22Rv1 (cell line): ENCODE data around the gene VPS13D.

ENCODE experiments used
- H3K27ac ChIP-seq: fragments of 450-650 bp; 2 replicates; pipeline ENCODE4 v1.5.1; 2017
- CTCF ChIP-seq: fragments of 450-650 bp; IDR thresholded peaks from 2 replicates; pipeline ENCODE4 v1.5.1; 2017; ENCODE audit warnings: mild to moderate bottlenecking
- ZFX ChIP-seq: fragments of 450-650 bp; IDR thresholded peaks from 2 replicates; pipeline ENCODE4 v1.6.1; 2017; ENCODE audit warnings: antibody characterized with exemption, borderline replicate concordance

VPS13D gene

GRCh38 chr1:12436345-12436658, 206.5 kb downstream of the VPS13D start:
- TF ChIP-seq CTCF (no peak), ZFX (no peak)
- no peak overlapping the region for H3K27ac ChIP-seq

- TF ChIP-seq ZFX (no peak), CTCF (no peak)
- H3K27ac ChIP-seq, result no peak overlapping the region
Observed at GRCh38 chr1:12436817-12437599, 207.2 kb downstream of the VPS13D start.

- no peak overlapping the region for H3K27ac ChIP-seq
- no peak for TF ChIP-seq ZFX
- TF ChIP-seq CTCF, result no peak
Observed at GRCh38 chr1:12437629-12438028, 207.8 kb downstream of the VPS13D start.

- TF ChIP-seq CTCF, result no peak
- TF ChIP-seq ZFX, result no peak
- no peak overlapping the region for H3K27ac ChIP-seq
Observed at GRCh38 chr1:12438349-12438924, 208.6 kb downstream of the VPS13D start.

- H3K27ac ChIP-seq, result no peak overlapping the region
- TF ChIP-seq ZFX (no peak), CTCF (no peak)
Observed at GRCh38 chr1:12439073-12439472, 209.2 kb downstream of the VPS13D start.

GRCh38 chr1:12441414-12442105, 211.7 kb downstream of the VPS13D start:
- TF ChIP-seq CTCF (no peak), ZFX (no peak)
- H3K27ac ChIP-seq, result no peak overlapping the region

GRCh38 chr1:12442217-12442616, 212.4 kb downstream of the VPS13D start:
- no peak for TF ChIP-seq CTCF
- TF ChIP-seq ZFX, result no peak
- no peak overlapping the region for H3K27ac ChIP-seq
